GM18951 (cell line): Measurements from ENCODE around the gene TSSK1B.
"Not testable (repeated sequence)": the region's sequence is repeated elsewhere in the genome, so short reads cannot be mapped to it uniquely, and the experiment has no call there.

Experiments used
- POLR2A ChIP-seq: IDR thresholded peaks from 4 replicates; pipeline ENCODE4 v1.6.1; 2011; ENCODE audit warnings: mild to moderate bottlenecking; ENCODE audit not compliant: insufficient read length, insufficient read depth; ENCODE audit errors: extremely low read depth
- in situ Hi-C: fragments of 300-500 bp; cut with MboI; formaldehyde crosslinking; loops from one replicate; pipeline ENCODE4 v1.12.0; 2022; ENCODE audit warnings: low sequenced_read_pairs, mixed read lengths, inconsistent platforms; ENCODE audit not compliant: unreplicated experiment

The TSSK1B gene

GRCh38 chr5:113435575-113435974, 786 bp upstream of the TSSK1B start:
- no peak for TF ChIP-seq POLR2A
- in situ Hi-C loops = no loop called here

- in situ Hi-C loops = no loop called here
- TF ChIP-seq POLR2A = no peak
Measured at GRCh38 chr5:113433862-113434612, 752 bp downstream of the TSSK1B start.

GRCh38 chr5:113433071-113433470, 1.7 kb downstream of the TSSK1B start:
- in situ Hi-C loops = no loop called here
- no peak for TF ChIP-seq POLR2A

GRCh38 chr5:113427871-113428574, 6.8 kb downstream of the TSSK1B start:
- in situ Hi-C loops = no loop called here
- TF ChIP-seq POLR2A = no peak

GRCh38 chr5:113425909-113426308, 8.9 kb downstream of the TSSK1B start:
- in situ Hi-C loops = no loop called here
- no peak for TF ChIP-seq POLR2A

- no peak for TF ChIP-seq POLR2A
- in situ Hi-C loops = no loop called here
Measured at GRCh38 chr5:113421693-113422092, 13.1 kb downstream of the TSSK1B start.

- no peak for TF ChIP-seq POLR2A
- in situ Hi-C loops = no loop called here
Measured at GRCh38 chr5:113405530-113405929, 29.3 kb downstream of the TSSK1B start.

- TF ChIP-seq POLR2A = no peak
- in situ Hi-C loops = no loop called here
Measured at GRCh38 chr5:113404269-113404668, 30.5 kb downstream of the TSSK1B start.

- in situ Hi-C loops = not testable (repeated sequence)
Measured at GRCh38 chr5:113397986-113398385, 36.8 kb downstream of the TSSK1B start.

GRCh38 chr5:113397046-113397445, 37.7 kb downstream of the TSSK1B start:
- TF ChIP-seq POLR2A = no peak
- in situ Hi-C loops = no loop called here

- TF ChIP-seq POLR2A = no peak
Measured at GRCh38 chr5:113394658-113395057, 40.1 kb downstream of the TSSK1B start.

GRCh38 chr5:113390224-113390623, 44.6 kb downstream of the TSSK1B start:
- in situ Hi-C loops = no loop called here
- no peak for TF ChIP-seq POLR2A

More at GRCh38 chr5:113394658-113395057, 40.1 kb downstream of the TSSK1B start:
- in situ Hi-C loops = no loop called here

GRCh38 chr5:113389116-113389515, 45.7 kb downstream of the TSSK1B start:
- no peak for TF ChIP-seq POLR2A
- in situ Hi-C loops = no loop called here

GRCh38 chr5:113387844-113388243, 46.9 kb downstream of the TSSK1B start:
- in situ Hi-C loops = no loop called here
- no peak for TF ChIP-seq POLR2A

- in situ Hi-C loops = no loop called here
- TF ChIP-seq POLR2A = no peak
Measured at GRCh38 chr5:113384782-113385285, 50.0 kb downstream of the TSSK1B start.
